ENCODE results near the gene DYNAP.

DYNAP gene

DNA sequence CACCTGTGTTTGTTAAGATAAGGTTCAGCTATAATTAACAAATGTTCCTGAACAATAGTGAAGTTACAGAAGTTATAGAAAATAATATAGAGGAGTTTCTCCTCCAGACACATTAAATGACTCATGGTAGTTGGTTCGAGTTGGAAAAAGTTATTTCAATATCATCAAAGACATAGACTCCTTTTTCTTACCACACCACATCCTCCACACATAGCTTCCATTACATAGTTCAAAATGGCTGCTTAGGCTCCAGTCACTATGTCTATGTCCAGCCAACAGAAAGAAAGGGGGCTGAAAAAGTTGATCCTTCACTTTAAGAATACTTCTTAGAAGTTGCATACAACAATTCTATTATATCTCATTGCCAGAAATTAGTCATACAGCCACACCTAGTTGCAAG lies 50.7 kb downstream of the DYNAP start:
- no peak for DNase-seq

DNA sequence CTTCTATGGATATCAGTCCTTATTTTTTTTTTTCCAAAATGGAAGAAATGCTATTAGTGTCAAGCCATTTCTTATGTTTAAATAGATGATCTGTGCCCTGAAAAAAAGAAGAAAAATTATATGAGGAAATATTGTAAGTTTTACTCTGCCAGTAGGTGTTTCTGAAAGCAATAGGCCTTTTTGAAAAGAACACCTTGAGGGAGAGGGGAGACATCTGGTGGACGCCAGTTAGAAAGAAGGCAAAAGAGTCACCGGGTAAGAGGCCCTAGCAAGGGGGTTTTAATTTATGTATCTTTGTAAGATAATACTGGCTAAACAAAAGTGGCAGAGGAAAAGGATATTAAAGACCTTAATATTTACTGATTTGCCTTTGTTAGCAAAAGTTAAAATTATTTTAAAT lies 56.1 kb downstream of the DYNAP start:
- no peak for DNase-seq
